ENCODE results near the gene CYP4A22. TPM values are rescaled to one million over a fixed set of nuclear protein-coding genes. Genes with fewer than 3 reads are reported as not detected.

CYP4A22 gene
- total RNA-seq, 1 donor from 2014 or later = not detected

- TF ChIP-seq CTCF (IDR thresholded peaks at IDR 0.05; ENCODE audit: insufficient read depth, low read length, poor library complexity, severe bottlenecking) = no peak
- no peak overlapping the region for H3K4me3 ChIP-seq (ENCODE audit: low read depth, low read length)
- DNase-seq (ENCODE audit: low read depth) = no peak
These were observed 24.2 kb downstream of the CYP4A22 start for GRCh38 chr1:47161298-47162040.

DNA sequence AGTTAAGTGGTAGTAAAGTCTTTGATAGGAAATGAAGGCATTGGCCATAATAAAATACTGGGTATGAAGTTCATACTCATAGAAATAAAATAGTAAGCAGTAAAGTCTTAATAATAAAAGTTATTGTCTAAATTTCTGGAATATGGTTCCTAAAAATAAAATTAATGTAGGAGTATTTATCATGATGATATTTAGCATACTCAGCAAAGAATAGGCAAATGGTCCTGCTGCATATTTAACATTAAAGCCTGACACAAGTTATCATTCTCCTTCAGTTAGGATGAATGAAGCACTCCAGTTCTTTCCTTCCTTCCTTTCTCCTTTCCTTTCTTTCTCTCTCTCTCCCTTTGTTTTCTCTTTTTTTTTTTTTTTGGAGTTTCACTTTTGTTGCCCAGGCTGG lies 27.3 kb downstream of the CYP4A22 start:
- H3K4me3 ChIP-seq (ENCODE audit: low read depth, low read length) = no peak overlapping the region
- H3K36me3 ChIP-seq (ENCODE audit: control insufficient read depth, insufficient read depth, low read length) = no peaks in the 10 kb centered on the region
- no peak for TF ChIP-seq CTCF (IDR thresholded peaks at IDR 0.05; ENCODE audit: insufficient read depth, low read length, poor library complexity, severe bottlenecking)
- DNase-seq (ENCODE audit: low read depth) = no peak
- no peaks in the 10 kb centered on the region for H3K27me3 ChIP-seq (ENCODE audit: control insufficient read depth, insufficient read depth, low read length)

More at GRCh38 chr1:47161298-47162040, 24.2 kb downstream of the CYP4A22 start:
- Histone ChIP-seq H3K36me3 (ENCODE audit: control insufficient read depth, insufficient read depth, low read length) (no peaks in the 10 kb centered on the region), H3K27me3 (ENCODE audit: control insufficient read depth, insufficient read depth, low read length) (no peaks in the 10 kb centered on the region)

DNA sequence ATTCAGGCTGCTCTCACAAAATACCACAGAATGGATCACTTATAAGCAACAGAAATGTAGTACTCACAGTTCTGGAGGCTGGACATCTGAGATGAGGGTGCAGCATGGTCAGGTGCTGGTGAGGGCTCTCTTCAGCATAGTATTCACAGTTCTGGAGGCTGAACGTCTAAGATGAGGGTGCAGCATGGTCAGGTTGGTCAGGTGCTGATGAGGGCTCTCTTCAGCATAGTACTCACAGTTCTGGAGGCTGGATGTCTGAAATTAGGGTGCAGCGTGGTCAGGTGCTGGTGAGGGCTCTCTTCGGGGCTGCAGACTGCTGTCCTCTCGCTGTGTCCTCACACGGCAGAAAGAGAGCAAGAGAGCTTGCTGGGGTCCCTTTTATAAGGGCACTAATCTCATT lies 35.5 kb downstream of the CYP4A22 start:
- DNase-seq (ENCODE audit: low read depth) = no peak
- no peaks in the 10 kb centered on the region for H3K27me3 ChIP-seq (ENCODE audit: control insufficient read depth, insufficient read depth, low read length)
- no peak for TF ChIP-seq CTCF (IDR thresholded peaks at IDR 0.05; ENCODE audit: insufficient read depth, low read length, poor library complexity, severe bottlenecking)
- H3K36me3 ChIP-seq (ENCODE audit: control insufficient read depth, insufficient read depth, low read length) = no peaks in the 10 kb centered on the region
- no peak overlapping the region for H3K4me3 ChIP-seq (ENCODE audit: low read depth, low read length)

- no peak for TF ChIP-seq CTCF (IDR thresholded peaks at IDR 0.05; ENCODE audit: insufficient read depth, low read length, poor library complexity, severe bottlenecking)
These were observed 37.4 kb downstream of the CYP4A22 start for GRCh38 chr1:47174656-47175020.

GRCh38 chr1:47175227-47175934 lies 38.1 kb downstream of the CYP4A22 start:
- H3K36me3 ChIP-seq (ENCODE audit: control insufficient read depth, insufficient read depth, low read length) = no peaks in the 10 kb centered on the region
- H3K4me3 ChIP-seq (ENCODE audit: low read depth, low read length) = no peak overlapping the region
- peak; percentile 99 for TF ChIP-seq CTCF (IDR thresholded peaks at IDR 0.05; ENCODE audit: insufficient read depth, low read length, poor library complexity, severe bottlenecking)
- H3K27me3 ChIP-seq (ENCODE audit: control insufficient read depth, insufficient read depth, low read length) = no peaks in the 10 kb centered on the region
- DNase-seq (ENCODE audit: low read depth) = no peak

More at GRCh38 chr1:47174656-47175020, 37.4 kb downstream of the CYP4A22 start:
- Histone ChIP-seq H3K4me3 (ENCODE audit: low read depth, low read length) (no peak overlapping the region), H3K36me3 (ENCODE audit: control insufficient read depth, insufficient read depth, low read length) (no peaks in the 10 kb centered on the region), H3K27me3 (ENCODE audit: control insufficient read depth, insufficient read depth, low read length) (no peaks in the 10 kb centered on the region)
- DNase-seq (ENCODE audit: low read depth) = no peak
